Measurements from ENCODE around the gene PRPSAP1.

DNA sequence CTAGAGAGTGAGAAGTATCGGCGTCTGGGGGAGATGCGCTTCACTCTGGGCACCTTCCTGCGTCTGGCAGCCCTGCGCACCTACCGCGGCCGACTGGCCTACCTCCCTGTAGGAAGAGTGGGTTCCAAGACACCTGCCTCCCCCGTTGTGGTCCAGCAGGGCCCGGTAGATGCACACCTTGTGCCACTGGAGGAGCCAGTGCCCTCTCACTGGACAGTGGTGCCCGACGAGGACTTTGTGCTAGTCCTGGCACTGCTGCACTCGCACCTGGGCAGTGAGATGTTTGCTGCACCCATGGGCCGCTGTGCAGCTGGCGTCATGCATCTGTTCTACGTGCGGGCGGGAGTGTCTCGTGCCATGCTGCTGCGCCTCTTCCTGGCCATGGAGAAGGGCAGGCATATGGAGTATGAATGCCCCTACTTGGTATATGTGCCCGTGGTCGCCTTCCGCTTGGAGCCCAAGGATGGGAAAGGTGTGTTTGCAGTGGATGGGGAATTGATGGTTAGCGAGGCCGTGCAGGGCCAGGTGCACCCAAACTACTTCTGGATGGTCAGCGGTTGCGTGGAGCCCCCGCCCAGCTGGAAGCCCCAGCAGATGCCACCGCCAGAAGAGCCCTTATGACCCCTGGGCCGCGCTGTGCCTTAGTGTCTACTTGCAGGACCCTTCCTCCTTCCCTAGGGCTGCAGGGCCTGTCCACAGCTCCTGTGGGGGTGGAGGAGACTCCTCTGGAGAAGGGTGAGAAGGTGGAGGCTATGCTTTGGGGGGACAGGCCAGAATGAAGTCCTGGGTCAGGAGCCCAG, 33.5 kb upstream of the PRPSAP1 start:
- no peak for TF ChIP-seq POLR2AphosphoS5 (IDR thresholded peaks at IDR 0.05; ENCODE audit: low read depth, low read length)
- no peak for TF ChIP-seq SIN3A (IDR thresholded peaks at IDR 0.05; ENCODE audit: borderline replicate concordance, insufficient read depth, low read length)
